ENCODE results near the gene STARD3.
"Not testable (repeated sequence)": the region's sequence is repeated elsewhere in the genome, so short reads cannot be mapped to it uniquely, and the experiment has no call there.

The STARD3 gene

GRCh38 chr17:39684369-39685192 lies 47.6 kb downstream of the STARD3 start:
- H3K36me3 ChIP-seq (ENCODE audit: control insufficient read depth in 1 of 2, insufficient read depth in 2 of 2, low read length in 2 of 2) = peaks cover 12 to 32% of the 10 kb centered on the region in 2 donors
- peaks cover 8 to 9% of the 10 kb centered on the region in 2 donors for H3K4me1 ChIP-seq (ENCODE audit: control insufficient read depth in 1 of 2, insufficient read depth in 2 of 2, low read length in 2 of 2)
- no peaks in the 10 kb centered on the region for H3K27me3 ChIP-seq (ENCODE audit: low read depth, low read length)
- H3K4me3 ChIP-seq (ENCODE audit: low read depth in 1 of 2, low read length in 2 of 2) = no peak overlapping the region
- no peaks in the 10 kb centered on the region for H3K9me3 ChIP-seq (ENCODE audit: control insufficient read depth in 1 of 2, low read length in 2 of 2)
- H3K27ac ChIP-seq (ENCODE audit: low read length) = no peak overlapping the region

GRCh38 chr17:39687101-39687545 lies 50.2 kb downstream of the STARD3 start:
- no peaks in the 10 kb centered on the region for H3K27me3 ChIP-seq (ENCODE audit: low read depth, low read length)
- H3K27ac ChIP-seq (ENCODE audit: low read length) = peak overlapping the region; percentile 91
- H3K4me1 ChIP-seq (ENCODE audit: control insufficient read depth in 1 of 2, insufficient read depth in 2 of 2, low read length in 2 of 2) = peaks cover 8% of the 10 kb centered on the region in 2 donors
- peaks cover 12 to 19% of the 10 kb centered on the region in 2 donors for H3K36me3 ChIP-seq (ENCODE audit: control insufficient read depth in 1 of 2, insufficient read depth in 2 of 2, low read length in 2 of 2)
- H3K4me3 ChIP-seq (ENCODE audit: low read depth in 1 of 2, low read length in 2 of 2) = peak overlapping the region; percentile 84 to 97
- H3K9me3 ChIP-seq (ENCODE audit: control insufficient read depth in 1 of 2, low read length in 2 of 2) = no peaks in the 10 kb centered on the region

GRCh38 chr17:39687546-39688474 lies 50.9 kb downstream of the STARD3 start, which contains the start of gene PGAP3:
Gene PGAP3 (minus strand): TSS chr17:39688057. CDS start chr17:39688014, 43 bp downstream.
- H3K27me3 ChIP-seq (ENCODE audit: low read depth, low read length) = no peaks in the 10 kb centered on the region
- H3K9me3 ChIP-seq (ENCODE audit: control insufficient read depth in 1 of 2, low read length in 2 of 2) = no peaks in the 10 kb centered on the region
- peak within 1 kb of the TSS; percentile 91 for H3K27ac ChIP-seq (ENCODE audit: low read length)
- H3K4me3 ChIP-seq (ENCODE audit: low read depth in 1 of 2, low read length in 2 of 2) = peak within 1 kb of the TSS; percentile 84 to 97
- H3K4me1 ChIP-seq (ENCODE audit: control insufficient read depth in 1 of 2, insufficient read depth in 2 of 2, low read length in 2 of 2) = peaks cover 8% of the 10 kb centered on the region in 2 donors
- H3K36me3 ChIP-seq (ENCODE audit: control insufficient read depth in 1 of 2, insufficient read depth in 2 of 2, low read length in 2 of 2) = peaks cover 12 to 19% of the 10 kb centered on the region in 2 donors

- peaks cover 8% of the 10 kb centered on the region in 2 donors for H3K4me1 ChIP-seq (ENCODE audit: control insufficient read depth in 1 of 2, insufficient read depth in 2 of 2, low read length in 2 of 2)
- no peaks in the 10 kb centered on the region for H3K9me3 ChIP-seq (ENCODE audit: control insufficient read depth in 1 of 2, low read length in 2 of 2)
- H3K4me3 ChIP-seq (ENCODE audit: low read depth in 1 of 2, low read length in 2 of 2) = peak overlapping the region; percentile 84 to 97
- H3K27me3 ChIP-seq (ENCODE audit: low read depth, low read length) = no peaks in the 10 kb centered on the region
- peak overlapping the region; percentile 91 for H3K27ac ChIP-seq (ENCODE audit: low read length)
- peaks cover 12 to 14% of the 10 kb centered on the region in 2 donors for H3K36me3 ChIP-seq (ENCODE audit: control insufficient read depth in 1 of 2, insufficient read depth in 2 of 2, low read length in 2 of 2)
Observed at GRCh38 chr17:39688475-39688835, 51.5 kb downstream of the STARD3 start.

- Histone ChIP-seq H3K9me3 (ENCODE audit: control insufficient read depth in 1 of 2, low read length in 2 of 2) (no peaks in the 10 kb centered on the region), H3K27me3 (ENCODE audit: low read depth, low read length) (no peaks in the 10 kb centered on the region), H3K27ac (ENCODE audit: low read length) (no peak overlapping the region), H3K36me3 (ENCODE audit: control insufficient read depth in 1 of 2, insufficient read depth in 2 of 2, low read length in 2 of 2) (peaks cover 11 to 12% of the 10 kb centered on the region in 2 donors), H3K4me1 (ENCODE audit: control insufficient read depth in 1 of 2, insufficient read depth in 2 of 2, low read length in 2 of 2) (peaks cover 8% of the 10 kb centered on the region in 2 donors), H3K4me3 (ENCODE audit: low read depth in 1 of 2, low read length in 2 of 2) (peak overlapping the region; percentile 84 to 97)
Observed at GRCh38 chr17:39688945-39689344, 52.0 kb downstream of the STARD3 start.

GRCh38 chr17:39694593-39694992 lies 57.6 kb downstream of the STARD3 start:
- no peak overlapping the region for H3K27ac ChIP-seq (ENCODE audit: low read length)

GRCh38 chr17:39695089-39695474 lies 58.1 kb downstream of the STARD3 start:
- Histone ChIP-seq H3K9me3 (ENCODE audit: control insufficient read depth in 1 of 2, low read length in 2 of 2) (no peaks in the 10 kb centered on the region), H3K27me3 (ENCODE audit: low read depth, low read length) (no peaks in the 10 kb centered on the region), H3K4me1 (ENCODE audit: control insufficient read depth in 1 of 2, insufficient read depth in 2 of 2, low read length in 2 of 2) (peaks cover 0 to 5% of the 10 kb centered on the region in 2 donors), H3K36me3 (ENCODE audit: control insufficient read depth in 1 of 2, insufficient read depth in 2 of 2, low read length in 2 of 2) (no peaks in the 10 kb centered on the region), H3K4me3 (ENCODE audit: low read depth in 1 of 2, low read length in 2 of 2) (no peak overlapping the region), H3K27ac (ENCODE audit: low read length) (no peak overlapping the region)

More at GRCh38 chr17:39694593-39694992, 57.6 kb downstream of the STARD3 start:
- peaks cover 0 to 5% of the 10 kb centered on the region in 2 donors for H3K4me1 ChIP-seq (ENCODE audit: control insufficient read depth in 1 of 2, insufficient read depth in 2 of 2, low read length in 2 of 2)
- no peaks in the 10 kb centered on the region for H3K9me3 ChIP-seq (ENCODE audit: control insufficient read depth in 1 of 2, low read length in 2 of 2)
- no peak overlapping the region for H3K4me3 ChIP-seq (ENCODE audit: low read depth in 1 of 2, low read length in 2 of 2)
- no peaks in the 10 kb centered on the region for H3K27me3 ChIP-seq (ENCODE audit: low read depth, low read length)
- H3K36me3 ChIP-seq (ENCODE audit: control insufficient read depth in 1 of 2, insufficient read depth in 2 of 2, low read length in 2 of 2) = no peaks in the 10 kb centered on the region

- H3K27me3 ChIP-seq (ENCODE audit: low read depth, low read length) = no peaks in the 10 kb centered on the region
- no peaks in the 10 kb centered on the region for H3K36me3 ChIP-seq (ENCODE audit: control insufficient read depth in 1 of 2, insufficient read depth in 2 of 2, low read length in 2 of 2)
- no peak overlapping the region for H3K27ac ChIP-seq (ENCODE audit: low read length)
- H3K4me1 ChIP-seq (ENCODE audit: control insufficient read depth in 1 of 2, insufficient read depth in 2 of 2, low read length in 2 of 2) = peaks cover 0 to 13% of the 10 kb centered on the region in 2 donors
- H3K9me3 ChIP-seq (ENCODE audit: control insufficient read depth in 1 of 2, low read length in 2 of 2) = no peaks in the 10 kb centered on the region
- no peak overlapping the region for H3K4me3 ChIP-seq (ENCODE audit: low read depth in 1 of 2, low read length in 2 of 2)
Observed at GRCh38 chr17:39696731-39697130, 59.8 kb downstream of the STARD3 start.

GRCh38 chr17:39697961-39698360 lies 61.0 kb downstream of the STARD3 start:
- no peaks in the 10 kb centered on the region for H3K36me3 ChIP-seq (ENCODE audit: control insufficient read depth in 1 of 2, insufficient read depth in 2 of 2, low read length in 2 of 2)
- H3K9me3 ChIP-seq (ENCODE audit: control insufficient read depth in 1 of 2, low read length in 2 of 2) = no peaks in the 10 kb centered on the region
- H3K4me3 ChIP-seq (ENCODE audit: low read depth in 1 of 2, low read length in 2 of 2) = no peak overlapping the region

GRCh38 chr17:39699157-39699817 lies 62.3 kb downstream of the STARD3 start:
- not testable (repeated sequence) for H3K27me3 ChIP-seq (ENCODE audit: low read depth, low read length); H3K36me3 ChIP-seq (ENCODE audit: control insufficient read depth in 1 of 2, insufficient read depth in 2 of 2, low read length in 2 of 2); H3K9me3 ChIP-seq (ENCODE audit: control insufficient read depth in 1 of 2, low read length in 2 of 2)
- Histone ChIP-seq H3K27ac (ENCODE audit: low read length) (peak overlapping the region; percentile 53), H3K4me3 (ENCODE audit: low read depth in 1 of 2, low read length in 2 of 2) (peak overlapping the region; percentile 54 to 83), H3K4me1 (ENCODE audit: control insufficient read depth in 1 of 2, insufficient read depth in 2 of 2, low read length in 2 of 2) (peaks cover 0 to 17% of the 10 kb centered on the region in 2 donors)

More at GRCh38 chr17:39697961-39698360, 61.0 kb downstream of the STARD3 start:
- Histone ChIP-seq H3K27me3 (ENCODE audit: low read depth, low read length) (no peaks in the 10 kb centered on the region), H3K4me1 (ENCODE audit: control insufficient read depth in 1 of 2, insufficient read depth in 2 of 2, low read length in 2 of 2) (peaks cover 0 to 17% of the 10 kb centered on the region in 2 donors), H3K27ac (ENCODE audit: low read length) (no peak overlapping the region)

Data from muscle layer of duodenum (tissue), 2 donors.